ENCODE results near the gene IL4R. TPM values are rescaled to one million over a fixed set of nuclear protein-coding genes. Genes with fewer than 3 reads are reported as not detected.
A peak's percentile ranks its signal among the peaks of the same experiment; 100 is the strongest.

Gene IL4R
- total RNA-seq, 1 donor from 2014 or later: 12.0 TPM

- Histone ChIP-seq H3K27me3 (ENCODE audit: low read depth) (peaks cover 46% of the 10 kb centered on the region), H3K36me3 (no peaks in the 10 kb centered on the region), H3K4me1 (peaks cover 17% of the 10 kb centered on the region), H3K9me3 (replicated peaks) (peaks cover 14% of the 10 kb centered on the region), H3K27ac (replicated peaks) (no peak overlapping the region), H3K4me3 (no peak overlapping the region)
- DNase-seq: no peak
- TF ChIP-seq CTCF (IDR thresholded peaks at IDR 0.05; ENCODE audit: borderline replicate concordance): no peak
- intact Hi-C loops (cut with micrococcal nuclease): no loop called here
These were observed 87.2 kb downstream of the IL4R start for GRCh38 chr16:27400751-27401620.

- no peak for TF ChIP-seq CTCF (IDR thresholded peaks at IDR 0.05; ENCODE audit: borderline replicate concordance)
- Histone ChIP-seq H3K4me1 (peaks cover 17% of the 10 kb centered on the region), H3K27ac (replicated peaks) (no peak within 1 kb of the TSS), H3K4me3 (peak within 1 kb of the TSS; percentile 31), H3K9me3 (replicated peaks) (peaks cover 4% of the 10 kb centered on the region), H3K36me3 (no peaks in the 10 kb centered on the region), H3K27me3 (ENCODE audit: low read depth) (peaks cover 55% of the 10 kb centered on the region)
- intact Hi-C loops (cut with micrococcal nuclease): no loop called here
- DNase-seq: peak; percentile 73
These were observed 88.2 kb downstream of the IL4R start, which contains the start of gene IL21R for GRCh38 chr16:27401768-27402568. Gene IL21R (plus strand): TSS chr16:27402174. CDS start chr16:27430072, 27,898 bp downstream.

- no peak overlapping the region for H3K27ac ChIP-seq (replicated peaks)
- DNase-seq: no peak
- peak overlapping the region; percentile 31 for H3K4me3 ChIP-seq
- no peaks in the 10 kb centered on the region for H3K9me3 ChIP-seq (replicated peaks)
- TF ChIP-seq CTCF (IDR thresholded peaks at IDR 0.05; ENCODE audit: borderline replicate concordance): no peak
- intact Hi-C loops (cut with micrococcal nuclease): no loop called here
- H3K36me3 ChIP-seq: no peaks in the 10 kb centered on the region
- H3K27me3 ChIP-seq (ENCODE audit: low read depth): peaks cover 61% of the 10 kb centered on the region
- H3K4me1 ChIP-seq: peaks cover 17% of the 10 kb centered on the region
These were observed 88.8 kb downstream of the IL4R start for GRCh38 chr16:27402569-27402963.

- Histone ChIP-seq H3K9me3 (replicated peaks) (no peaks in the 10 kb centered on the region), H3K27me3 (ENCODE audit: low read depth) (peaks cover 64% of the 10 kb centered on the region)
These were observed 89.3 kb downstream of the IL4R start for GRCh38 chr16:27402964-27403600.

More at GRCh38 chr16:27402964-27403600, 89.3 kb downstream of the IL4R start:
- DNase-seq: no peak
- TF ChIP-seq CTCF (IDR thresholded peaks at IDR 0.05; ENCODE audit: borderline replicate concordance): no peak
- no peak overlapping the region for H3K27ac ChIP-seq (replicated peaks)
- peaks cover 17% of the 10 kb centered on the region for H3K4me1 ChIP-seq
- peak overlapping the region; percentile 31 for H3K4me3 ChIP-seq
- no peaks in the 10 kb centered on the region for H3K36me3 ChIP-seq
- intact Hi-C loops (cut with micrococcal nuclease): no loop called here
